ENCODE measurements around the gene HAS3. TPM values are rescaled to one million over a fixed set of nuclear protein-coding genes. Genes with fewer than 3 reads are reported as not detected.
"Not testable (repeated sequence)": the region's sequence is repeated elsewhere in the genome, so short reads cannot be mapped to it uniquely, and the experiment has no call there.

HAS3 gene
- total and polyA plus RNA-seq, 9 donors = 0.83 to 3.2 (median 1.8) TPM

GRCh38 chr16:69119536-69119935 is 14.1 kb downstream of the HAS3 start:
- DNase-seq = peak in 1 of 5 donors; percentile 26
- TF ChIP-seq CTCF (IDR thresholded peaks at IDR 0.05) (no peak), EP300 (IDR thresholded peaks at IDR 0.05) (no peak), POLR2A (IDR thresholded peaks at IDR 0.05) (no peak)
- Histone ChIP-seq H3K36me3 (no peaks in the 10 kb centered on the region), H3K4me3 (no peak overlapping the region), H3K27me3 (no peaks in the 10 kb centered on the region), H3K4me1 (ENCODE audit: insufficient read depth) (no peaks in the 10 kb centered on the region), H3K9me3 (no peaks in the 10 kb centered on the region), H3K27ac (no peak overlapping the region)
- intact Hi-C loops (cut with DNase I) = loop anchor here in 1 of 4 donors (5.0 kb wide), 1 partner anchor 267 kb away; no protein-coding TSS in a partner anchor
- 95 to 97% (median 96%) methylated on average over 2 of the region's 2 CpGs for WGBS, 3 donors

- intact Hi-C loops (cut with DNase I) = loop anchor here (5.0 to 10.0 kb wide), 6 partner anchors 215 to 595 kb away; partner anchors contain the start of genes TANGO6 (in 1 of the 4) and ZFP90 (in 1 of the 4)
- Histone ChIP-seq H3K27ac (no peak overlapping the region), H3K36me3 (no peaks in the 10 kb centered on the region), H3K4me3 (no peak overlapping the region), H3K9me3 (no peaks in the 10 kb centered on the region), H3K27me3 (no peaks in the 10 kb centered on the region), H3K4me1 (ENCODE audit: insufficient read depth) (no peaks in the 10 kb centered on the region)
- WGBS, 3 donors = 94 to 97% (median 95%) methylated on average over 19 of the region's 19 CpGs
- TF ChIP-seq EP300 (IDR thresholded peaks at IDR 0.05) (no peak), CTCF (IDR thresholded peaks at IDR 0.05) (no peak), POLR2A (IDR thresholded peaks at IDR 0.05) (no peak)
- peak in 1 of 5 donors; percentile 16 for DNase-seq
Observed at GRCh38 chr16:69120096-69120664, 14.7 kb downstream of the HAS3 start.

- Histone ChIP-seq H3K4me3 (no peak overlapping the region), H3K27me3 (no peaks in the 10 kb centered on the region), H3K27ac (no peak overlapping the region), H3K4me1 (ENCODE audit: insufficient read depth) (no peaks in the 10 kb centered on the region), H3K36me3 (no peaks in the 10 kb centered on the region), H3K9me3 (no peaks in the 10 kb centered on the region)
- DNase-seq = peak; percentile 48 to 71 (median 53)
- WGBS, 3 donors = 75 to 79% (median 77%) methylated on average over 3 of the region's 3 CpGs
- TF ChIP-seq EP300 (IDR thresholded peaks at IDR 0.05) (no peak), CTCF (IDR thresholded peaks at IDR 0.05) (peak; percentile 48 to 74 (median 70)), POLR2A (IDR thresholded peaks at IDR 0.05) (no peak)
- intact Hi-C loops (cut with DNase I) = loop anchor here (5.0 to 10.0 kb wide), 6 partner anchors 219 to 599 kb away; partner anchors contain the start of genes TANGO6 (in 1 of the 4) and ZFP90 (in 1 of the 4)
Observed at GRCh38 chr16:69123910-69124309, 18.5 kb downstream of the HAS3 start.

- not testable (repeated sequence) for H3K27me3 ChIP-seq; H3K36me3 ChIP-seq; H3K9me3 ChIP-seq; H3K27ac ChIP-seq; H3K4me3 ChIP-seq; H3K4me1 ChIP-seq (ENCODE audit: insufficient read depth)
- peak in 1 of 5 donors; percentile 33 for DNase-seq
- intact Hi-C loops (cut with DNase I) = loop anchor here (5.0 to 10.0 kb wide), 6 partner anchors 220 to 600 kb away; partner anchors contain the start of genes TANGO6 (in 1 of the 4) and ZFP90 (in 1 of the 4)
- WGBS, 3 donors = 83 to 89% (median 83%) methylated on average over 8 of the region's 8 CpGs
Observed at GRCh38 chr16:69124406-69124805, 19.0 kb downstream of the HAS3 start.

- H3K4me1 ChIP-seq (ENCODE audit: insufficient read depth); H3K4me3 ChIP-seq; H3K36me3 ChIP-seq; H3K27me3 ChIP-seq; H3K27ac ChIP-seq; H3K9me3 ChIP-seq: not testable (repeated sequence)
- WGBS, 3 donors = 90 to 93% (median 93%) methylated on average over 14 of the region's 14 CpGs
- peak in 1 of 5 donors; percentile 25 for DNase-seq
- intact Hi-C loops (cut with DNase I) = loop anchor here (5.0 to 10.0 kb wide), 6 partner anchors 220 to 600 kb away; partner anchors contain the start of genes TANGO6 (in 1 of the 4) and ZFP90 (in 1 of the 4)
Observed at GRCh38 chr16:69124961-69125360, 19.5 kb downstream of the HAS3 start.
